HUES6 (cell line): Measurements from ENCODE around the gene EYA2.
"Not testable (repeated sequence)": the region's sequence is repeated elsewhere in the genome, so short reads cannot be mapped to it uniquely, and the experiment has no call there.

Source experiments
- H3K27ac ChIP-seq: 2 replicates; pipeline ENCODE4 v1.7.0; 2013; ENCODE audit warnings: low read depth, mild to moderate bottlenecking, low read length, inconsistent platforms
- H3K27me3 ChIP-seq: 2 replicates; pipeline ENCODE4 v1.6.1; 2013; ENCODE audit warnings: low read length; ENCODE audit not compliant: control insufficient read depth, insufficient read depth
- H3K36me3 ChIP-seq: 2 replicates; pipeline ENCODE4 v1.6.1; 2013; ENCODE audit warnings: low read length; ENCODE audit not compliant: control insufficient read depth, insufficient read depth
- H3K4me1 ChIP-seq: 2 replicates; pipeline ENCODE4 v1.6.1; 2013; ENCODE audit warnings: low read length; ENCODE audit not compliant: control insufficient read depth, insufficient read depth
- H3K4me3 ChIP-seq: 2 replicates; pipeline ENCODE4 v1.5.1; 2013; ENCODE audit warnings: low read depth, low read length
- H3K9ac ChIP-seq: one replicate; pipeline ENCODE4 v1.6.1; 2013; ENCODE audit warnings: mild to moderate bottlenecking, low read length
- H3K9me3 ChIP-seq: 2 replicates; pipeline ENCODE4 v1.6.1; 2013; ENCODE audit warnings: low read depth, low read length; ENCODE audit not compliant: control insufficient read depth, insufficient read depth

The EYA2 gene

DNA sequence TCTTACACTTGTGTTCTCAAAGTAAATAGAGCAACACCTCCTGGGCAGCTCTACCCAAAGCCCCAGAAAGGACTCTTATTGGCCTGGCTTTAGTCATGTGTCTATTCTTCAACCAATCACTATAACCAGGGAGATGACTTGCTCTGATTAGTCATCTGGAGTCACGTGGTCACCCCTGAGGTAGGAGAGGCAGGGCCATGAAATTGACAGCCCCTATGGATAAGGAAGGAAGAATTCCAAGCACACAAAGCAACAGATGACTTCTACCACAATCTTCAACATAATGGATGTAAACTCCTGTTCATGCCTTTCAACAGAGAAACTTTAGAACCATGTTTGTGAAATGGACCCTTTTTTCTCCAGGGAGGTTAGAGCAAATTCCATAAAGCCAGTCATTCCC lies 24.6 kb upstream of the EYA2 start:
- peaks cover 5% of the 10 kb centered on the region for H3K4me1 ChIP-seq
- H3K36me3 ChIP-seq = no peaks in the 10 kb centered on the region
- no peak overlapping the region for H3K4me3 ChIP-seq
- H3K9me3 ChIP-seq = peaks cover 9% of the 10 kb centered on the region; the same call in 1 of the 2 replicates
- no peak overlapping the region for H3K27ac ChIP-seq
- no peak overlapping the region for H3K9ac ChIP-seq
- H3K27me3 ChIP-seq = no peaks in the 10 kb centered on the region

DNA sequence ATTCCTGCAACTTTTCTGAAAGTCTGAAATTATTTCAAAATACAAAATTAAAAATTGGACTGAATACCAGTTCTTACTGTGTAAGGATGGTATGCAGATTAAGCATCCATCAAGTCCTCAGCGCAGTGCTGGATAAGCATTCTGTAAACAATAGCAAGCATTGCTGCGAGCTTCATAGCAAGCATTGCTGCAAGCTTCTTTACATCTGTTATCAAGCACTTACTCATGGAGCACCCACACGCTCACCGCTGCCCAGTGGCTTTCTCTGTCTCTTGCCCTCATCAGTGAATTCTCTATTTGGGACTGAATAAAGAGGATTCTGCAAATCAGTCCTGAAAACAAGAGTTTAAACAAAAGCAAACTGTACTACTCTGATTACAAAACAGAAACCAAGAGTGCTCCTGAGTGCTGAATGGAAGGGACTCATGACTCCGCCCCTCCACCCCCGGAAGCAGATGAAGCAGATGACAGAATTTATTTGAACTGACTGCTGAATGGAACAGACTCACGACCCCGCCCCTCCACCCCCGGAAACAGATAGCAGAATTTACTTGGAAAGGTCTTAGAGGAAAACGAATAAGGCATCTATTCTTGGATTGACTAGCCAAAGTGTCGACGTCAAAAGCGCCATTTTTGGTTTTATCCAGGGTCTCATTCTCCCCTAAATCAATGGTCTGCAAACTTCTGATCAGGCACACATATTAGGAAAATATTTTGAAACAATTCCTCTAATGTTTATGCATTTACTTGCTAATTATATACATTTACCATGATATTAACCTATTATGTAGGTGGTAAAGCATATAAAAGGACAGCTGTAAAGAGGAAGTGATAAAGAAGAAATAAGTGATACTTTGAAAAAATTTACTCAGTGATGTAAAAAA lies 22.1 kb upstream of the EYA2 start:
- no peak overlapping the region for H3K9ac ChIP-seq
- no peaks in the 10 kb centered on the region for H3K27me3 ChIP-seq
- H3K9me3 ChIP-seq = peaks cover 9% of the 10 kb centered on the region; the same call in 1 of the 2 replicates
- no peak overlapping the region for H3K27ac ChIP-seq
- no peaks in the 10 kb centered on the region for H3K36me3 ChIP-seq
- peaks cover 5% of the 10 kb centered on the region for H3K4me1 ChIP-seq
- H3K4me3 ChIP-seq = no peak overlapping the region

DNA sequence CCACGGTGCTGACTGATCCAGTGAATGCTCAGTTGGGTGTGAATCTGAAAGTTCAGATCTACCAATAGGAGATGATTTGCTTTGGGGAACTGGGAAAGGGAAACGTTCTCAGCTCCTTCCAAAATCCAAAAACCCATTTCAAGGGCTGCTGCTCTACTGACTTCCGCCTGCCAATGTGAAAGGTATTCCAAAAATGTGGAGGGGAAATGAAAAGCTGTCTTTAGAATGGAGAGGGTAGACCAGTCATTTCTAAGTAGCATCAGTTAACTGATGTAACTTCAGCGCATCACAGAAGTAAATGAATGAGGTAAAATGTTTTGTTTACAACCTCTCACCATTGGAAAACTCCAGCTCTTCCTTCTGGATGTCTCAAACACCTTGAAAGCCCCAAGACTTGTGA lies 19.6 kb upstream of the EYA2 start:
- no peak overlapping the region for H3K9ac ChIP-seq
- H3K27me3 ChIP-seq = no peaks in the 10 kb centered on the region

DNA sequence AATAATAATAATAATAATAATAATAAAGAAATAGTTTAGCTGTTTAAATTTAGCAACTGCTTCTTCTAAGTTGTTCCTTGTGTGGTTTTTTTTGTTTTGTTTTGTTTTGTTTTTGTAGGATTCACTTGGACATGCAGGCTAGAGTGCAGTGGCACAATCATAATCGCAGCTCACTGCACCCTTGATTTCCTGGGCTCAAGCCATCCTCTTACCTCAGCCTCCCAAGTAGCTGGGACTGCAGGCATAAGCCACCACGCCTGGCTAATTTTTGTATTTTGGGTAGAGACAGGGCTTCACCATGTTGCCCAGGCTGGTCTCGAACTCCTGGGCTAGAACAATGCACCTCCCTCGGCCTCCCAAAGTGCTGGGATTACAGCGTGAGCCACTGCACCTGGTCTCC lies 15.3 kb upstream of the EYA2 start:
- no peaks in the 10 kb centered on the region for H3K27me3 ChIP-seq
- peaks cover 5% of the 10 kb centered on the region for H3K4me1 ChIP-seq
- H3K36me3 ChIP-seq = no peaks in the 10 kb centered on the region
- no peak overlapping the region for H3K27ac ChIP-seq
- no peak overlapping the region for H3K9ac ChIP-seq
- no peak overlapping the region for H3K4me3 ChIP-seq
- H3K9me3 ChIP-seq = no peaks in the 10 kb centered on the region

More for the DNA sequence above, 19.6 kb upstream of the EYA2 start:
- peaks cover 5% of the 10 kb centered on the region for H3K4me1 ChIP-seq
- no peaks in the 10 kb centered on the region for H3K36me3 ChIP-seq
- H3K27ac ChIP-seq = no peak overlapping the region
- H3K4me3 ChIP-seq = no peak overlapping the region
- no peaks in the 10 kb centered on the region for H3K9me3 ChIP-seq

DNA sequence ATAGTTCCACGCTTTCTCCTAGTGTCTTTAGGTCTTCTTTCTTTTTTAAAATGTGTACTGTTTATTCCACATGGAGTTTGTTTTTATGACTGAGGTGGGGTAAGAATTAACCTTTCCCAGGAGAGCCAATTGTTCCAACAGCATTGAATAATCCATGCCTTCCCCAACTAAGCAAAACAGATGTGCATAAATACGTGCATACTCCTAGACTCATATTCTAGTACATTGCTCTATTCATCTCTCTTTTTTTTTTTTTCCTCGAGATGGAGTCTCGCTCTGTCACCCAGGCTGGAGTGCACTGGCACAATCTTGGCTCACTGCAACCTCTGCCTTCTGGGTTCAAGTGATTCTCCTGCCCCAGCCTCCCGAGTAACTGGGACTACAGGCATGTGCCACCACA lies 14.7 kb upstream of the EYA2 start:
- not testable (repeated sequence) for H3K36me3 ChIP-seq, H3K4me3 ChIP-seq, H3K9ac ChIP-seq, H3K27me3 ChIP-seq, H3K4me1 ChIP-seq, H3K27ac ChIP-seq, H3K9me3 ChIP-seq

DNA sequence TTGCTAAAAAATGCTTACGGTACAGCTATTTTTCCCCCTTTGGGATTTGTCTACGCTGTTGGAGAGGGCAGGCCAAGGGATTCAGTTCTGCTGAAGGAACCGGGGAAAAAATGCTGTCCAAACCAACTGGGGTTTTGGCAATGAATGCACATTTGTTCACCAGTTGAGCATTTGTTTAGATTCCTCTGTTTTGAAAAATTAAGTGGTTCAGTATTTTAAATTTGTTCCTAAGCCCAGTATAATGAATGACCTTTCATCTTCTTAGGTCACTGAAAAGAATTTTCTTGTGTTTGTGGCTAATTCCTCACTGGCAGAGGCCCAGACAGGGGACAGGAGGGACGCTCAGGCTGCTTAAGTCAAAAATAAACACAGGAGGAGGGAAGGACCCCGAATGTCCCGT lies 10.8 kb upstream of the EYA2 start:
- no peaks in the 10 kb centered on the region; the same call in 1 of the 2 replicates for H3K27me3 ChIP-seq

DNA sequence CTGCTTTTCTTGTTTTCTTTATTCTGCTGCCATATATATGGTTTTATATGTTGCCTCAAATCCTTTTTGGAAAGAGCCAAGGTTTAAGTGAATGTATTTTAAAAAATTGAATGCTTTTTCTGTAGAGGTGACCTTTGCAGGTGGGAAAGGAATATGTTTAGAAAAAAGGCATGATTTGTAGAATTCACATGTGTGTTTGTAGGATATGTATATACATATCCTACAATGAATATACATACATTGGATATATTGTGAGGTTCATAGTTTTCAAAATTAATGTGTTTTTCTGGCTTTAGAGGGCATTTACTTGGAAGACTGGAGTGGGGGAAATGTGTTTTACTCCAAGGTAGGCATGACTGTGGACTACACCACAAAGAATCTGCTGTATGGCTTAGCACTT lies 4.0 kb upstream of the EYA2 start:
- H3K4me1 ChIP-seq = 0 out of 2 replicates have a peak, but pooled peaks cover 2% of the 10 kb centered on the region
- H3K36me3 ChIP-seq = no peaks in the 10 kb centered on the region
- H3K4me3 ChIP-seq = no peak overlapping the region
- H3K9me3 ChIP-seq = peaks cover 5% of the 10 kb centered on the region; the same call in 1 of the 2 replicates
- no peak overlapping the region for H3K9ac ChIP-seq
- H3K27ac ChIP-seq = no peak overlapping the region
- H3K27me3 ChIP-seq = peaks cover 29% of the 10 kb centered on the region

More for the DNA sequence above, 10.8 kb upstream of the EYA2 start:
- Histone ChIP-seq H3K4me3 (no peak overlapping the region), H3K9me3 (no peaks in the 10 kb centered on the region), H3K27ac (no peak overlapping the region), H3K4me1 (no peaks in the 10 kb centered on the region), H3K36me3 (no peaks in the 10 kb centered on the region), H3K9ac (no peak overlapping the region)

GRCh38 chr20:46893051-46893450 lies 1.6 kb upstream of the EYA2 start:
- H3K27me3 ChIP-seq = peaks cover 52% of the 10 kb centered on the region
- peaks cover 5% of the 10 kb centered on the region; the same call in 1 of the 2 replicates for H3K9me3 ChIP-seq
- H3K4me1 ChIP-seq = 0 out of 2 replicates have a peak, but pooled peaks cover 2% of the 10 kb centered on the region
- H3K4me3 ChIP-seq = no peak overlapping the region
- no peaks in the 10 kb centered on the region for H3K36me3 ChIP-seq
- no peak overlapping the region for H3K9ac ChIP-seq
- H3K27ac ChIP-seq = no peak overlapping the region

- H3K27me3 ChIP-seq = peaks cover 54% of the 10 kb centered on the region
Observed at GRCh38 chr20:46893877-46894578, 615 bp upstream of the EYA2 start.

DNA sequence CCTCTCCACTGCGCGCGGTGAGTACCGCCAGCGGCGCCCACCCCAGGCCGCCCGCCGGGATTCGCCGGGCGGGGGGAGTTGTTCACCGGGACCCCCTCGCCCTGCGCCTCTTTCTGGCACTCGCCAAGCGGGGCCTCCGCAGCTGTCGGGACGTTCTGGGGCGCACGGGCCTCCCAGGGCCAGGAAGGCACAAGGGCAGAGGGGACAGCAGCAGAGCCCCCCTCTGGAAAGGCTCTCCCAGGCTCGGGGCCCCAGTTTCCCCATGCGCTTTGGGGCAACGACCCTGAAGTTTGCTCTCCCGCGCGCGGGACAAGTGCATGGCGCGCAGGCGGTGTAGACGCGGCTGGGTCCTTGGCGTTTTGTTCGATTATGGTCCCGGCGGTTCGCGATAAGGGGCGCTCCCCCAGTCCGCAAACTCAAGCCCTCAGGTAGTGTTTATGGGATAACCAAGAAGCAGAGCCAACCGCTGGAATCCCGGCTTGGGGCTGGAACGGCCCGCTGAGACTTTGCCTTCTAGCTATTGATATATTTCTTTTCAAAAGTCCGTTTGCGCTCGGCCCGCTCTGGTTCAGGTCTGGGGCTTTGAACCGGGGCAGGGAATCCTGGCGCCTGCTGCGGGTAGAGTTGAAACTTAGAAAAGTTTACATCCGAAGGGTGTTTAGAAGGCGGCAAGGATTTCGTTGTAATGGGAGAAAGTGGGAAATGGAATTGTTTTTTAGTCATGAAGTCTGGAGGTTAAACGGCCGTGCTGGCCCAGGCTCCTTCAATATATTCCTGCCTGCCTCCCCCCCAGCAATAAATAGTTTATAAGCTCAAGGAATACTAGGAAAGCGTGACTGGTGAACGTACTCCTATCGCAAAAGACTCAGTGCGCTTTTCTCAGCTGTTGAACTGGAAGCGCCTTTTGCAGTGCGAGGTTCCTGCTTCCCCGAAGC lies 595 bp downstream of the EYA2 start:
- peak overlapping the region; percentile 71 for H3K4me3 ChIP-seq
- H3K9me3 ChIP-seq = peaks cover 5% of the 10 kb centered on the region; the same call in 1 of the 2 replicates
- peaks cover 63% of the 10 kb centered on the region for H3K27me3 ChIP-seq

More at GRCh38 chr20:46893877-46894578, 615 bp upstream of the EYA2 start:
- 0 out of 2 replicates have a peak, but pooled peaks cover 2% of the 10 kb centered on the region for H3K4me1 ChIP-seq
- H3K9ac ChIP-seq = no peak overlapping the region
- no peaks in the 10 kb centered on the region for H3K36me3 ChIP-seq
- H3K4me3 ChIP-seq = peak overlapping the region; percentile 71
- H3K27ac ChIP-seq = no peak overlapping the region
- H3K9me3 ChIP-seq = peaks cover 5% of the 10 kb centered on the region; the same call in 1 of the 2 replicates

More for the DNA sequence above, 595 bp downstream of the EYA2 start:
- H3K36me3 ChIP-seq = no peaks in the 10 kb centered on the region
- no peak overlapping the region for H3K27ac ChIP-seq
- H3K9ac ChIP-seq = no peak overlapping the region
- 0 out of 2 replicates have a peak, but pooled peaks cover 2% of the 10 kb centered on the region for H3K4me1 ChIP-seq
